HepG2 (cell line): ENCODE data around the gene GNA15. TPM values are rescaled to one million over a fixed set of nuclear protein-coding genes. Genes with fewer than 3 reads are reported as not detected.
A peak's percentile ranks its signal among the peaks of the same experiment; 100 is the strongest.

Experiments
- FOXA1 ChIP-seq, 2 experiments: fragments of 450-650 bp in 1 of 2; sonication (generic) in 1 of 2; formaldehyde crosslinking in 1 of 2; IDR thresholded peaks; 2 replicates each; pipeline versions ENCODE4 v1.4.0 to v1.6.1; 2016 to 2020; ENCODE audit warnings: missing genetic modification reagents in 1 of 2
- HDAC2 ChIP-seq: sonication (generic); formaldehyde crosslinking; IDR thresholded peaks from 2 replicates; pipeline ENCODE4 v1.4.0; 2020; ENCODE audit warnings: missing genetic modification reagents
- MTA1 ChIP-seq: sonication (generic); formaldehyde crosslinking; IDR thresholded peaks from 2 replicates; pipeline ENCODE4 v1.4.0; 2020; ENCODE audit warnings: missing genetic modification reagents, mild to moderate bottlenecking, borderline replicate concordance
- PAF1 ChIP-seq: IDR thresholded peaks from 2 replicates; pipeline ENCODE4 v1.6.1; 2016; ENCODE audit warnings: missing genetic modification reagents, missing compliant biosample characterization
- PLRG1 ChIP-seq: fragments of 450-650 bp; conservative IDR thresholded peaks from 2 replicates; pipeline ENCODE4 v1.6.1; 2016
- TCF7L2 ChIP-seq: IDR thresholded peaks from 2 replicates; pipeline ENCODE4 v1.6.1; 2011; ENCODE audit warnings: mild to moderate bottlenecking, low read depth, low read length, moderate library complexity
- ZNF484 ChIP-seq: sonication (generic); formaldehyde crosslinking; IDR thresholded peaks from 2 replicates; pipeline ENCODE4 v1.5.1; 2020; ENCODE audit warnings: mild to moderate bottlenecking, low read depth, missing genetic modification reagents, borderline replicate concordance
- ZZZ3 ChIP-seq: sonication (generic); formaldehyde crosslinking; IDR thresholded peaks from 2 replicates; pipeline ENCODE4 v1.4.0; 2020; ENCODE audit warnings: missing genetic modification reagents, mild to moderate bottlenecking, borderline replicate concordance
- polyA plus RNA-seq, 8 experiments: library from polyadenylated mRNA; depleted of rRNA in 3 of 8; stranded (reverse) in 7 of 8; unstranded in 1 of 8; fragments of >200 nt; fragmentation: Illumina TruSeq in 4 of 8; extraction: Trizol in 4 of 8; gene quantifications; 2 replicates each; pipeline versions ENCODE4 v1.2.1 to v1.2.3, GENCODE V29; 2011 to 2016; ENCODE audit warnings: low read depth in 4 of 8, missing spikeins in 1 of 8, mixed read lengths in 1 of 8; ENCODE audit not compliant: insufficient read depth in 1 of 8
- total RNA-seq, 5 experiments: library from RNA; depleted of rRNA; stranded (reverse); fragments of >200 nt; fragmentation: Illumina TruSeq; extraction: Trizol; gene quantifications; 2 replicates each; pipeline ENCODE4 v1.2.3, GENCODE V29; 2016; ENCODE audit warnings: low read depth in 1 of 5
- TF ChIP-seq, protein P1 (sequence below): sonication (generic); formaldehyde crosslinking; IDR thresholded peaks from 2 replicates; pipeline ENCODE4 v1.8.1; 2023; ENCODE audit warnings: missing genetic modification reagents, mild to moderate bottlenecking, borderline replicate concordance
- TF ChIP-seq, protein P2 (sequence below): sonication (generic); formaldehyde crosslinking; conservative IDR thresholded peaks from 2 replicates; pipeline ENCODE4 v1.8.1; 2023; ENCODE audit warnings: missing genetic modification reagents
- TF ChIP-seq, protein P3 (sequence below): sonication (generic); formaldehyde crosslinking; IDR thresholded peaks from 2 replicates; pipeline ENCODE4 v1.5.1; 2020; ENCODE audit warnings: missing genetic modification reagents, mild to moderate bottlenecking, borderline replicate concordance
- TF ChIP-seq, protein P4 (sequence below): sonication (generic); formaldehyde crosslinking; IDR thresholded peaks from 2 replicates; pipeline ENCODE4 v1.8.1; 2023; ENCODE audit warnings: mild to moderate bottlenecking, missing genetic modification reagents
- TF ChIP-seq, protein P5 (sequence below): sonication (generic); formaldehyde crosslinking; IDR thresholded peaks from 2 replicates; pipeline ENCODE4 v1.4.0; 2020; ENCODE audit warnings: mild to moderate bottlenecking, missing genetic modification reagents, borderline replicate concordance
- TF ChIP-seq, protein P6 (sequence below): sonication (generic); formaldehyde crosslinking; IDR thresholded peaks from 2 replicates; pipeline ENCODE4 v1.4.0; 2020; ENCODE audit warnings: missing genetic modification reagents
- TF ChIP-seq, protein P7 (sequence below): sonication (generic); formaldehyde crosslinking; IDR thresholded peaks from 2 replicates; pipeline ENCODE4 v1.9.0; 2021; ENCODE audit warnings: mild to moderate bottlenecking, missing genetic modification reagents

GNA15 gene
- total and polyA plus RNA-seq, 2 of the 13 experiments (the other 11 are each of a cell fraction or from before 2014, with no cell fraction given): not detected

DNA sequence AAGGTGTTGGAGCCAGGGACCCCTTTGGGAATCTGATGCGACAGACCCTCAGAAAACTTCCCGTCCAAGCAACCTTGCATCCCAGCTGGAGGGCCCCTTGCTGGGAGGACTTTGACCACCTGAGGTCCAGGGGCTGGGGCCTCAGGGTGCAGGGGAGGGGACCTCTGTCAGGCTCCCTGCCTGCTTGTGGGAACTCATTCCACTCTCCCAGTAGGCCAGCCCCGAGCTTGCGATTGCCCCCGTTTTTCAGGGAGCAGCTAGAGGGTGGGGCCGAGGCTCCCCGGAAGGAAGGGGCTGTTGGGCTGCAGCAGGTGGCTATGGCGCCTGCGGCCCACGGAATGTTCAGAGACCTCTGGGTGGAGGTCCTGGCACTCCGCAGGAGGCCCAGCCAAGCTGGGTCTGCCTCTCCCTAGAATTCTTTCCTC, 38.9 kb upstream of the GNA15 start (continued):
- TF ChIP-seq PLRG1 (no peak), TCF7L2 (no peak), ZNF484 (CRISPR knock-in tag) (no peak), FOXA1 (IDR thresholded peaks at IDR 0.05) (no peak), FOXA1 (CRISPR knock-in tag; IDR thresholded peaks at IDR 0.05) (no peak), HDAC2 (CRISPR knock-in tag) (peak; percentile 40; the same call in 1 of the 2 replicates), MTA1 (CRISPR knock-in tag) (peak; percentile 45; the same call in 1 of the 2 replicates), ZZZ3 (CRISPR knock-in tag) (no peak), PAF1 (CRISPR knock-in tag) (no peak)
- TF ChIP-seq, protein P1, sequence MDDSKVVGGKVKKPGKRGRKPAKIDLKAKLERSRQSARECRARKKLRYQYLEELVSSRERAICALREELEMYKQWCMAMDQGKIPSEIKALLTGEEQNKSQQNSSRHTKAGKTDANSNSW (CRISPR knock-in tag): no peak
- TF ChIP-seq, protein P2, sequence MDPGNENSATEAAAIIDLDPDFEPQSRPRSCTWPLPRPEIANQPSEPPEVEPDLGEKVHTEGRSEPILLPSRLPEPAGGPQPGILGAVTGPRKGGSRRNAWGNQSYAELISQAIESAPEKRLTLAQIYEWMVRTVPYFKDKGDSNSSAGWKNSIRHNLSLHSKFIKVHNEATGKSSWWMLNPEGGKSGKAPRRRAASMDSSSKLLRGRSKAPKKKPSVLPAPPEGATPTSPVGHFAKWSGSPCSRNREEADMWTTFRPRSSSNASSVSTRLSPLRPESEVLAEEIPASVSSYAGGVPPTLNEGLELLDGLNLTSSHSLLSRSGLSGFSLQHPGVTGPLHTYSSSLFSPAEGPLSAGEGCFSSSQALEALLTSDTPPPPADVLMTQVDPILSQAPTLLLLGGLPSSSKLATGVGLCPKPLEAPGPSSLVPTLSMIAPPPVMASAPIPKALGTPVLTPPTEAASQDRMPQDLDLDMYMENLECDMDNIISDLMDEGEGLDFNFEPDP (CRISPR knock-in tag): no peak
- TF ChIP-seq, protein P3, sequence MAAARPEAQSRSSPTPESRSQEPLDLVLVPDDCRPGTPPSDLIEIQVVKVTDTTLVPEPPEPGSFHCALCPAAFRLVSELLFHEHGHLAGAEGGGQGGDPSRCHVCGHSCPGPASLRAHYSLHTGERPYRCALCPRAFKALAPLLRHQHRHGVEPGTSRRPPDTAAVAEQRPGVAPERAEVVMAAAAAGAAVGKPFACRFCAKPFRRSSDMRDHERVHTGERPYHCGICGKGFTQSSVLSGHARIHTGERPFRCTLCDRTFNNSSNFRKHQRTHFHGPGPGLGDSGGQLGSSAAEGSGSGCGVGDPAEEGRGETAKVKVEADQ (CRISPR knock-in tag): peak; percentile 5; the same call in 1 of the 2 replicates
- TF ChIP-seq, protein P4, sequence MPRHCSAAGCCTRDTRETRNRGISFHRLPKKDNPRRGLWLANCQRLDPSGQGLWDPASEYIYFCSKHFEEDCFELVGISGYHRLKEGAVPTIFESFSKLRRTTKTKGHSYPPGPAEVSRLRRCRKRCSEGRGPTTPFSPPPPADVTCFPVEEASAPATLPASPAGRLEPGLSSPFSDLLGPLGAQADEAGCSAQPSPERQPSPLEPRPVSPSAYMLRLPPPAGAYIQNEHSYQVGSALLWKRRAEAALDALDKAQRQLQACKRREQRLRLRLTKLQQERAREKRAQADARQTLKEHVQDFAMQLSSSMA (CRISPR knock-in tag): no peak
- TF ChIP-seq, protein P5, sequence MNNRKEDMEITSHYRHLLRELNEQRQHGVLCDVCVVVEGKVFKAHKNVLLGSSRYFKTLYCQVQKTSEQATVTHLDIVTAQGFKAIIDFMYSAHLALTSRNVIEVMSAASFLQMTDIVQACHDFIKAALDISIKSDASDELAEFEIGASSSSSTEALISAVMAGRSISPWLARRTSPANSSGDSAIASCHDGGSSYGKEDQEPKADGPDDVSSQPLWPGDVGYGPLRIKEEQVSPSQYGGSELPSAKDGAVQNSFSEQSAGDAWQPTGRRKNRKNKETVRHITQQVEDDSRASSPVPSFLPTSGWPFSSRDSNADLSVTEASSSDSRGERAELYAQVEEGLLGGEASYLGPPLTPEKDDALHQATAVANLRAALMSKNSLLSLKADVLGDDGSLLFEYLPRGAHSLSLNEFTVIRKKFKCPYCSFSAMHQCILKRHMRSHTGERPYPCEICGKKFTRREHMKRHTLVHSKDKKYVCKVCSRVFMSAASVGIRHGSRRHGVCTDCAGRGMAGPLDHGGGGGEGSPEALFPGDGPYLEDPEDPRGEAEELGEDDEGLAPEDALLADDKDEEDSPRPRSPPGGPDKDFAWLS: no peak
- TF ChIP-seq, protein P6, sequence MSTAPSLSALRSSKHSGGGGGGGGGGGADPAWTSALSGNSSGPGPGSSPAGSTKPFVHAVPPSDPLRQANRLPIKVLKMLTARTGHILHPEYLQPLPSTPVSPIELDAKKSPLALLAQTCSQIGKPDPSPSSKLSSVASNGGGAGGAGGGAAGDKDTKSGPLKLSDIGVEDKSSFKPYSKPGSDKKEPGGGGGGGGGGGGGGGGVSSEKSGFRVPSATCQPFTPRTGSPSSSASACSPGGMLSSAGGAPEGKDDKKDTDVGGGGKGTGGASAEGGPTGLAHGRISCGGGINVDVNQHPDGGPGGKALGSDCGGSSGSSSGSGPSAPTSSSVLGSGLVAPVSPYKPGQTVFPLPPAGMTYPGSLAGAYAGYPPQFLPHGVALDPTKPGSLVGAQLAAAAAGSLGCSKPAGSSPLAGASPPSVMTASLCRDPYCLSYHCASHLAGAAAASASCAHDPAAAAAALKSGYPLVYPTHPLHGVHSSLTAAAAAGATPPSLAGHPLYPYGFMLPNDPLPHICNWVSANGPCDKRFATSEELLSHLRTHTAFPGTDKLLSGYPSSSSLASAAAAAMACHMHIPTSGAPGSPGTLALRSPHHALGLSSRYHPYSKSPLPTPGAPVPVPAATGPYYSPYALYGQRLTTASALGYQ: 0 out of 2 replicates have a peak, but pooled peaks have one; percentile 10
- TF ChIP-seq, protein P7, sequence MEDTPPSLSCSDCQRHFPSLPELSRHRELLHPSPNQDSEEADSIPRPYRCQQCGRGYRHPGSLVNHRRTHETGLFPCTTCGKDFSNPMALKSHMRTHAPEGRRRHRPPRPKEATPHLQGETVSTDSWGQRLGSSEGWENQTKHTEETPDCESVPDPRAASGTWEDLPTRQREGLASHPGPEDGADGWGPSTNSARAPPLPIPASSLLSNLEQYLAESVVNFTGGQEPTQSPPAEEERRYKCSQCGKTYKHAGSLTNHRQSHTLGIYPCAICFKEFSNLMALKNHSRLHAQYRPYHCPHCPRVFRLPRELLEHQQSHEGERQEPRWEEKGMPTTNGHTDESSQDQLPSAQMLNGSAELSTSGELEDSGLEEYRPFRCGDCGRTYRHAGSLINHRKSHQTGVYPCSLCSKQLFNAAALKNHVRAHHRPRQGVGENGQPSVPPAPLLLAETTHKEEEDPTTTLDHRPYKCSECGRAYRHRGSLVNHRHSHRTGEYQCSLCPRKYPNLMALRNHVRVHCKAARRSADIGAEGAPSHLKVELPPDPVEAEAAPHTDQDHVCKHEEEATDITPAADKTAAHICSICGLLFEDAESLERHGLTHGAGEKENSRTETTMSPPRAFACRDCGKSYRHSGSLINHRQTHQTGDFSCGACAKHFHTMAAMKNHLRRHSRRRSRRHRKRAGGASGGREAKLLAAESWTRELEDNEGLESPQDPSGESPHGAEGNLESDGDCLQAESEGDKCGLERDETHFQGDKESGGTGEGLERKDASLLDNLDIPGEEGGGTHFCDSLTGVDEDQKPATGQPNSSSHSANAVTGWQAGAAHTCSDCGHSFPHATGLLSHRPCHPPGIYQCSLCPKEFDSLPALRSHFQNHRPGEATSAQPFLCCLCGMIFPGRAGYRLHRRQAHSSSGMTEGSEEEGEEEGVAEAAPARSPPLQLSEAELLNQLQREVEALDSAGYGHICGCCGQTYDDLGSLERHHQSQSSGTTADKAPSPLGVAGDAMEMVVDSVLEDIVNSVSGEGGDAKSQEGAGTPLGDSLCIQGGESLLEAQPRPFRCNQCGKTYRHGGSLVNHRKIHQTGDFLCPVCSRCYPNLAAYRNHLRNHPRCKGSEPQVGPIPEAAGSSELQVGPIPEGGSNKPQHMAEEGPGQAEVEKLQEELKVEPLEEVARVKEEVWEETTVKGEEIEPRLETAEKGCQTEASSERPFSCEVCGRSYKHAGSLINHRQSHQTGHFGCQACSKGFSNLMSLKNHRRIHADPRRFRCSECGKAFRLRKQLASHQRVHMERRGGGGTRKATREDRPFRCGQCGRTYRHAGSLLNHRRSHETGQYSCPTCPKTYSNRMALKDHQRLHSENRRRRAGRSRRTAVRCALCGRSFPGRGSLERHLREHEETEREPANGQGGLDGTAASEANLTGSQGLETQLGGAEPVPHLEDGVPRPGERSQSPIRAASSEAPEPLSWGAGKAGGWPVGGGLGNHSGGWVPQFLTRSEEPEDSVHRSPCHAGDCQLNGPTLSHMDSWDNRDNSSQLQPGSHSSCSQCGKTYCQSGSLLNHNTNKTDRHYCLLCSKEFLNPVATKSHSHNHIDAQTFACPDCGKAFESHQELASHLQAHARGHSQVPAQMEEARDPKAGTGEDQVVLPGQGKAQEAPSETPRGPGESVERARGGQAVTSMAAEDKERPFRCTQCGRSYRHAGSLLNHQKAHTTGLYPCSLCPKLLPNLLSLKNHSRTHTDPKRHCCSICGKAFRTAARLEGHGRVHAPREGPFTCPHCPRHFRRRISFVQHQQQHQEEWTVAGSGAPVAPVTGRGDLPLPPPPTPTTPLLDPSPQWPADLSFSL (CRISPR knock-in tag): no peak
